Thyroid gland (tissue), 4 donors: ENCODE measurements around the gene ADAMTS4. TPM values are rescaled to one million over a fixed set of nuclear protein-coding genes. Genes with fewer than 3 reads are reported as not detected.

Experiments used
- DNase-seq, 2 donors: peaks; one replicate each; pipeline ENCODE4 v3.0.0-alpha.2; 2019
- H3K27ac ChIP-seq, 3 donors: fragments of 200-600 bp; sonication (generic); 1 replicate in 2 of 3; 2 replicates in 1 of 3; pipeline ENCODE4 v1.5.1; 2016 to 2019; ENCODE audit warnings: mild to moderate bottlenecking in 1 of 3, moderate library complexity in 1 of 3
- H3K27me3 ChIP-seq: fragments of 200-600 bp; sonication (generic); one replicate; pipeline ENCODE4 v1.5.1; 2019
- H3K36me3 ChIP-seq, 2 donors: fragments of 200-600 bp; sonication (generic); one replicate each; pipeline ENCODE4 v1.5.1; 2016 to 2019
- H3K4me1 ChIP-seq, 2 donors: fragments of 200-600 bp; sonication (generic); one replicate each; pipeline ENCODE4 v1.5.1; 2017 to 2019
- H3K4me3 ChIP-seq, 3 donors: fragments of 200-600 bp; sonication (generic); replicated peaks in 1 of 3; 1 replicate in 2 of 3; 2 replicates in 1 of 3; pipeline ENCODE4 v1.5.1; 2016; ENCODE audit warnings: mild to moderate bottlenecking in 1 of 3
- H3K9me3 ChIP-seq: fragments of 200-600 bp; sonication (generic); one replicate; pipeline ENCODE4 v1.5.1; 2017
- POLR2A ChIP-seq, 2 donors: fragments of 450-650 bp; IDR thresholded peaks; one replicate each; pipeline ENCODE4 v1.6.1; 2017; ENCODE audit warnings: antibody characterized with exemption in 2 of 2, mild to moderate bottlenecking in 2 of 2, moderate library complexity in 1 of 2
- WGBS, 2 donors: methylation state at CpG; one replicate each; pipeline ENCODE4 v1.1.5; 2017; 5-methylcytosine and 5-hydroxymethylcytosine counted together
- intact Hi-C: fragments of 100-400 bp; cut with DNase I; formaldehyde crosslinking; loops from one replicate; pipeline ENCODE4 v1.15.1; 2023
- total RNA-seq, 4 donors: library from RNA; depleted of rRNA; stranded (reverse); fragments of >200 nt; gene quantifications; one replicate each; pipeline ENCODE4 v1.2.3, GENCODE V29; 2016
- TF ChIP-seq, protein P1 (sequence below), 6 experiments: fragments of 200-600 bp in 3 of 6; fragments of 450-650 bp in 3 of 6; sonication (generic) in 3 of 6; IDR thresholded peaks; one replicate each; pipeline ENCODE4 v1.5.1; 2016 to 2019; ENCODE audit warnings: antibody characterized with exemption in 6 of 6, mild to moderate bottlenecking in 2 of 6, inconsistent platforms in 1 of 6, moderate library complexity in 1 of 6

ADAMTS4 gene
- total RNA-seq, 4 donors from 2014 or later = 4.6 to 24.4 (median 9.4) TPM

DNA sequence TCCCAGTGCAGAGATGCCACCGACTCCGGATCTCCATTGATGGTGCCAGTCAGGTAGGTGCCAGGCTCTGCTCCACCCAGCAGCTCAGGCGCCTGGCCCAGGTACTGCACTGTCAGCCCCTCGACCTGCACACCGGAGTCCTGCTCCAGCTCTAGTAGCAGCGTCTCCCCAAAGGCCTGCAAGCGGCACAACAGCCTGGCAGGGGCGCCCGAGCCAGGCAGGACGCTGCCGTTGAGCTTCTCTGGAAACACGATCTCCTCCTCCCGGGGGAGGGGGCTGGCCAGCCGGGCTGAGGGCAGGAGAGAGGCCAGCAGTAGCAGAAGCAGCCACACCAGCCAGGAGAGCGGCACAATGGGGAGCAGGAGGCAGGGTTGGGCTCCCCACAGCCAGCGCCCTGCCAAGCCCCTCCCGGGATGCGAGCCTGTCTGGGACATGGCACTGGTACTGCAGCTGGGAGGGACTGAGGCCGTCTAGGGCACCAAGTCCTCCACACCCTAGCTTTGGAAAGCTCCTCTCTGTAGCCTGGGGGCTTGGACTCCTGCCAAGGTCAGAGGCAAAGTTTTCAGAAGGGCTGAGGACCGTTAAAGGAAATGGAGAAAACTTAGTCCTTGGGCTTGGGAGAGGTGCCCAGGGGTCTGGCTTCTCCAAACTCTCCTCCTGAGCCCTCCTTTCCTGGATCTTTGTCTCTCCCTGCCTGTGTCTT lies 509 bp downstream of the ADAMTS4 start:
- intact Hi-C loops = loop anchor here (10.0 kb wide), 1 partner anchor 186 kb away; no protein-coding TSS in a partner anchor
- DNase-seq = no peak

DNA sequence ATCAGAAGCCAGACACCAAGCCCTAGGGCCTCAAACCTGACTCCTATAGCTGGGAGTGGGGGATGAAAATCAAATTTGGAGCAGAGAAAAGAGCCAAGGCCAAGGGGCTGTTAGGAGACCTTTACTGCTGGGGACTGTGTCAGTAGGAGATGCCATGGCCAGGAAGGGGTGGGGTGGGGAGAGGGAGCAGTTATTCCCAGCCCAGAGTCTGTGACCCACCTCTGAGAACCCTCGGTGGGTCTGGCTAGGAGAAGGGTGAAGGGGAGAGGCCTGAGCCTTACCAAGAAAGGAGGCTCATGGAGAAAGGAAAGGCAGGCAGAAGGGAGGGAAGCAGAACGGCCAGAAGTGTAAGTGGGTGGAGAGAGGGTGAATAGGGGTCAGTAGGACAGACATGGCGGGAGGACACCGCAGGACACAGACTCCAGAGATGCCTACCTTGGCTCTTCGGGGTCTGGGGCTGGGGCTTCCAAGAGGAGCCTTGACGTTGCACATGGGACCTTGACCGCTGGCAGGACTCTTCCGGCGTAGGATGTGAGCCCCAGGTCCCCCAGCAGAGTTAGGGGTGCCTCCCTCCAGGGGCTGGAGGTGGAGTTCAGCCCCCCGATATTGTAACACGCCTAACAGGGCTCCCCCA lies 1.2 kb downstream of the ADAMTS4 start:
- intact Hi-C loops = loop anchor here (10.0 kb wide), 1 partner anchor 187 kb away; no protein-coding TSS in a partner anchor
- H3K4me3 ChIP-seq = peak overlapping the region in 1 of 3 donors; percentile 38
- no peaks in the 10 kb centered on the region for H3K27me3 ChIP-seq
- H3K9me3 ChIP-seq = no peaks in the 10 kb centered on the region
- no peak for DNase-seq
- no peaks in the 10 kb centered on the region for H3K36me3 ChIP-seq
- peak overlapping the region; percentile 27 to 96 (median 94) for H3K27ac ChIP-seq
- peaks cover 8 to 37% of the 10 kb centered on the region in 2 donors for H3K4me1 ChIP-seq
- 61 to 73% methylated on average over 6 to 9 of the region's 11 CpGs for WGBS, 2 donors
- TF ChIP-seq POLR2A (IDR thresholded peaks at IDR 0.05) = no peak
- TF ChIP-seq, protein P1, sequence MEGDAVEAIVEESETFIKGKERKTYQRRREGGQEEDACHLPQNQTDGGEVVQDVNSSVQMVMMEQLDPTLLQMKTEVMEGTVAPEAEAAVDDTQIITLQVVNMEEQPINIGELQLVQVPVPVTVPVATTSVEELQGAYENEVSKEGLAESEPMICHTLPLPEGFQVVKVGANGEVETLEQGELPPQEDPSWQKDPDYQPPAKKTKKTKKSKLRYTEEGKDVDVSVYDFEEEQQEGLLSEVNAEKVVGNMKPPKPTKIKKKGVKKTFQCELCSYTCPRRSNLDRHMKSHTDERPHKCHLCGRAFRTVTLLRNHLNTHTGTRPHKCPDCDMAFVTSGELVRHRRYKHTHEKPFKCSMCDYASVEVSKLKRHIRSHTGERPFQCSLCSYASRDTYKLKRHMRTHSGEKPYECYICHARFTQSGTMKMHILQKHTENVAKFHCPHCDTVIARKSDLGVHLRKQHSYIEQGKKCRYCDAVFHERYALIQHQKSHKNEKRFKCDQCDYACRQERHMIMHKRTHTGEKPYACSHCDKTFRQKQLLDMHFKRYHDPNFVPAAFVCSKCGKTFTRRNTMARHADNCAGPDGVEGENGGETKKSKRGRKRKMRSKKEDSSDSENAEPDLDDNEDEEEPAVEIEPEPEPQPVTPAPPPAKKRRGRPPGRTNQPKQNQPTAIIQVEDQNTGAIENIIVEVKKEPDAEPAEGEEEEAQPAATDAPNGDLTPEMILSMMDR (IDR thresholded peaks at IDR 0.05) = no peak

More for the DNA sequence above, 509 bp downstream of the ADAMTS4 start:
- peaks cover 15 to 38% of the 10 kb centered on the region in 2 donors for H3K4me1 ChIP-seq
- H3K4me3 ChIP-seq = peak overlapping the region in 1 of 3 donors; percentile 38
- H3K27ac ChIP-seq = peak overlapping the region; percentile 27 to 96 (median 94)
- TF ChIP-seq POLR2A (IDR thresholded peaks at IDR 0.05) = no peak
- TF ChIP-seq, protein P1 (IDR thresholded peaks at IDR 0.05) = no peak
- WGBS, 2 donors = 1% methylated on average over 4 of the region's 20 CpGs; no CpG with 5 or more reads in 1 of the 2 donors
- H3K27me3 ChIP-seq = no peaks in the 10 kb centered on the region
- no peaks in the 10 kb centered on the region for H3K9me3 ChIP-seq
- H3K36me3 ChIP-seq = no peaks in the 10 kb centered on the region

DNA sequence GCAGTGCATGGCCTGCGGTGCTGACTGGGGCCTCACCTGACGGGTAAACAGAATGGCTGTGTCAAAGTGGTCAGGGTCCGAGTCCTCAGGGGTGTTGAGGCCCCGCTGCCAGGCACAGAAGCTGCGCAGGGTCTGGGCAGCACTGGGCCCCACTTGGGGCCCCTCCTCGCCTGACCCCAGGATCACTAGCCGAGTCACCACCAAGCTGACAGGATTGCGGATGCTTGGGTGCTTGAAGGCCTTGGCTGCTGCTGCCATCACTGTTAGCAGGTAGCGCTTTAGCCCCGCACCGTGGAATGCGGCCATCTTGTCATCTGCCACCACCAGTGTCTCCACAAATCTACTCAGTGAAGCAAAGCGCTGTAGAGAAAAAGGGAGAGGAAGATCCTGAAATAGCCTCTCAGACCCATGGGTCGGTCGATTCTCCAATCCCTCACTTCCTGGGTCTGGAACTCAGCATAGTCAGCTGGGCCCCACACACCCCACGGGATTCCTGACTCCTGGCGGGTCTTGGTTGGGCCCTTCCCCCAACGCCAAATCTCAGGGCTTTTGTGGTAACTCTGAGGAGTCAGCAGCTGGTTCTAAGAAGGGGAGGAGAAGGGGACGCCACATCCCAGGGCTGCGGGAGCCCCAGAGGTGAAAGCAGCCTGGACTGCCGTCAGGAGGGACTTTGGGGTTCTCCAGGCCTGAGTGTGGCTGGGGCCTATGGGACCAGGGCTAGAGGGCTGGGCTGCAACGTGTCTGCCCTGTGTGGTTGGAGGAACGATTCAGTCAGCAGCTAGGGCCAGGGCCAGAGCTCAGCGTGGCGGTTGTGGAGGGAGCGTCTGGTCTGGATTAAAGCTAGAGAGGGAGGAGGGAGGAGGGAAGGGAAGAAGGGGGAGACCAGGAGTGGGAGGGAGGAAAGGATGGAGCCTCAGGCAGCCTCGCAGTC lies 2.1 kb downstream of the ADAMTS4 start:
- peak overlapping the region in 2 of 3 donors; percentile 94 to 96 for H3K27ac ChIP-seq
- WGBS, 2 donors = 63 to 72% methylated on average over 20 to 27 of the region's 27 CpGs
- intact Hi-C loops = loop anchor here (10.0 kb wide), 1 partner anchor 188 kb away; no protein-coding TSS in a partner anchor

DNA sequence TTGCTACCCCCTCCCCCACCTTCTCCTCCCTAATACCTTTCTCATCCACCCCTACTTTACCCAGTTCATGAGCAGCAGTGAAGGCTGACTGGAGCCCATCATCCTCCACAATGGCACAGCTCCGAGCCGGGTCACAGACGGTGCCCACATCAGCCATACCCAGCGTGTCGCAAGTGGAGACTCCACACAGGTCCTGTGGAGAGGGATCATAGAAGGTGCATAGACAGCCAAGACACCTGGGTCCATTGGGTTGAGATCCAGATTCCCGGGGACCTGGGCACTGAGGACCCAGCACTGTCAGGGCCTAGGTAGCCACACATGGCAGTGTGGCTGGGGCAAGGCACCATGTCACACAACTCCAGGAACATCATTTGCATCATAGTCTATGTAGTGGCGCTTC lies 2.7 kb downstream of the ADAMTS4 start:
- WGBS, 2 donors = 88 to 96% methylated on average over 6 to 7 of the region's 7 CpGs
- Histone ChIP-seq H3K4me1 (peaks cover 8 to 28% of the 10 kb centered on the region in 2 donors), H3K27me3 (no peaks in the 10 kb centered on the region), H3K4me3 (peak overlapping the region in 1 of 3 donors; percentile 38), H3K9me3 (no peaks in the 10 kb centered on the region), H3K36me3 (no peaks in the 10 kb centered on the region), H3K27ac (peak overlapping the region in 2 of 3 donors; percentile 94 to 96)
- DNase-seq = no peak
- TF ChIP-seq, protein P1 (IDR thresholded peaks at IDR 0.05) = no peak
- TF ChIP-seq POLR2A (IDR thresholded peaks at IDR 0.05) = no peak
- intact Hi-C loops = loop anchor here (10.0 kb wide), 1 partner anchor 189 kb away; no protein-coding TSS in a partner anchor

More for the DNA sequence above, 2.1 kb downstream of the ADAMTS4 start:
- TF ChIP-seq, protein P1 (IDR thresholded peaks at IDR 0.05) = no peak
- Histone ChIP-seq H3K9me3 (no peaks in the 10 kb centered on the region), H3K27me3 (no peaks in the 10 kb centered on the region), H3K4me3 (peak overlapping the region in 1 of 3 donors; percentile 38), H3K4me1 (peaks cover 8 to 35% of the 10 kb centered on the region in 2 donors), H3K36me3 (no peaks in the 10 kb centered on the region)
- DNase-seq = no peak
